HG03280 (cell line): ENCODE measurements around the gene ARL10.

Source experiments
- ATAC-seq: cut with Tn5 transposase; IDR thresholded peaks from one replicate; pipeline ENCODE4 v1.9.1; 2021; ENCODE audit warnings: mild to moderate bottlenecking, moderate library complexity; ENCODE audit not compliant: unreplicated experiment

Gene ARL10

GRCh38 chr5:176361437-176362232, 3.7 kb upstream of the ARL10 start, which contains the start of gene KIAA1191:
KIAA1191 (minus strand) TSS chr5:176361764; CDS start chr5:176359508, 2,256 bp downstream.
- peak; percentile 88 for ATAC-seq

DNA sequence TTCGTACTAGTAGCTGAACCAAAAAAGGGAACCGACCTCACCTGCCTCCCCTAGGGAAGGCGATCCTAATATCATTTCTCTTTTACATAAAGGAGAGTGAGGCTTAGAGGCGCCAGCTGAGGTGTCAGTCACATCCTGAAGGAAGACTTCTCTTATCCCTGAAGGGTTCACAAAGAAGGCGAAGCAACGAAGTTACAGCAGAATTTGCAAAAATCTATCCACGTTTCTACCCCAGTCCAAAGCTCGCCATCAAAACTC, 3.1 kb upstream of the ARL10 start:
- peak; percentile 5 for ATAC-seq

DNA sequence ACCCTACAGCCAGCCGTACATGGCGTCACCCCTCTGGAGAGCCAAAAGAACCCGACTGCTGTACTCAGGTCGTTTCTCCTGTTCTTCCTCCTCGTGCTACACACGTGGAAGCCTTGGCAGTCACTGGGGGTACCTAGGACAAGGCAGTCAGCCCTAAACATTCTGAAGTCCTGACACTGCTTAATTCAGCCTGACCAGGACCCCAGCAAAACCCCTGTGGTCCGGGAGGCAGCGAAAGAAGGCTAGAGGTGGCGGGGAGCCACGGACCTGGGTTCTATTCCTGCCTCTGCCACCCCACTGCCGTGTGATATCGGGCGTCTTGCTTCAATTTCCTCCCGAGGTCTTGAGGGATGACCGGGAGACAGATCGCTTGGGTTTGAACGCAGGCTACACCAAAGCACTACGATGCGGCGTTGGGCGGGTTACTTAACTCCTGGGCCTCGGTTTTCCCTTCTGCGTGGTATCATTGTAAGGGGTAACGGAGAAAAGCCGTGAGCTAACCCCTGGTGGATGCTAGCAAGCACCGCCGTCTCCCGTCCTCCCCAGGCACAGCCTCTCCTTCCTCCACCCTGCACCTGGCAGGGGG, 429 bp upstream of the ARL10 start:
- no peak for ATAC-seq

GRCh38 chr5:176366232-176366894, 1.1 kb downstream of the ARL10 start:
- no peak for ATAC-seq

DNA sequence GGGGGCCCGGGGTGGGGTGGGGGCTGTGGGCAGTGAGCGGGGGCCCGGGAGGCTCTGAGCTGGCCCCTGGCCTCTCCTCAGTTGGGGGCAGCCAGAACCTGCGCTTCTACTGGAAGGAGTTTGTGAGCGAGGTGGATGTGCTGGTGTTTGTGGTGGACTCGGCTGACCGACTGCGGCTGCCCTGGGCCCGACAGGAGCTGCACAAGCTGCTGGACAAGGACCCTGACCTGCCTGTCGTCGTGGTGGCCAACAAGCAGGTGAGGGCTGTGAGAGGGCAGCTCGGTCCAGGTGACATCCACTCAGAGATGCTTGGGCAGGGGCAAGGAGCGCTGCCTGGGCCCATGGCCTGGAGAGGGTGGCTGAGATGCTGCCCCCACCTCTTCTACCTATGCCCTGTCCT, 3.4 kb downstream of the ARL10 start:
- ATAC-seq = no peak

DNA sequence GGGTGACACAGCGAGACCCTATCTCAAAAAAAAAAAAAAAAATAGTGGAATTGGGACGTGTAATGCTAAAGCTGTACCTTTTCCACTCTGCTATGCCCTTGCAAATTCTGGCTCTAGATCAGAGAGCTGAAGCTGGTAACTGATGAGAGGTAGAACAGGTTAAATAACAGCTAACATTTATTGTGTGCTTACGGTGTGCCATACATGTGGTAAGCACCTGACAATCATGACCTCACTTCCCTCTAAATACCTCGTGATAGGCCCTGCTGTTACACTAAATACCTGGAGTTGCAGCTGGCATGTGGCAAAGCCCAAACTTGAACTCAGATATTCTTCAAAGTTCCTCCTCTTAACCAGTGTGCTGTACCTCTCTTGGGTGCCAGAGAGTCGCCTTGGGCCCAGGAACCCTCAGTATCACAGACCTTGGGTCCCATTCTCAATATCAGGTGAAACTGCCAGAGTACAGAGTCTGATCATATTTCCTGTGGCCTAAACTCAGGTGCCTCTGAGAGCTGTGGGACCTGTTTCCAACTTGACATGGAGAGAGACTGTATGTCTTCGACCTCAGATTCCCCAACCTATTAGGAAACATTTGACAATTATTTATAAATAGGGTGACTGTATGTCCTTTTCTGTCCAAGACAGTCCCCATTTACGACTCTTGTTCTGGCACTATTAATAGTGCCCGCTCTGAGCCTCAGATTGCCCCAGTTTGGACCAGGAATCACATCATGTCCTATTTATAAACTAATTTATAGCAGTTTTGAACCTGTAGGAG, 4.8 kb downstream of the ARL10 start:
- no peak for ATAC-seq

- no peak for ATAC-seq
These were observed 6.6 kb downstream of the ARL10 start for GRCh38 chr5:176371621-176372539.

- ATAC-seq = no peak
These were observed 8.0 kb downstream of the ARL10 start for GRCh38 chr5:176373100-176373818.

DNA sequence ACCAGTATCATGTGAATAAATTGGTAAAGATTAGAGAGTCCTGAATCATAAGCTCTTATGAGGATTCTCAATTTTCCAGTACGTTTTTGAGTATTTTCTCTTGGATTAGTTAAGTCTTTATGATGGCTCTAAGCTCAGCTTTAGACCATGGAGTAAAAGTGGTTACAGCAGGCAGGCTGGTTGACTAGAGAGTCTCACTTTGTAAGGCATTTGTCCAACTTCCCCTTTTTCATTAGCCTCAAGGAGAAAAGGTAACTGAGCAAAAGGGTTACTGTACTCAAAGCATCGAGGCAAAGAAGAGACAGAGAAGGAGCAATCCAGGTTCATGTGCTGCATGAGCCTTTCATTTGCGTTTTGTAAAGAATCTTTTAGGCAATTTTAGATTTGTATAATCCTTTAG, 14.6 kb downstream of the ARL10 start:
- ATAC-seq = peak; percentile 52

DNA sequence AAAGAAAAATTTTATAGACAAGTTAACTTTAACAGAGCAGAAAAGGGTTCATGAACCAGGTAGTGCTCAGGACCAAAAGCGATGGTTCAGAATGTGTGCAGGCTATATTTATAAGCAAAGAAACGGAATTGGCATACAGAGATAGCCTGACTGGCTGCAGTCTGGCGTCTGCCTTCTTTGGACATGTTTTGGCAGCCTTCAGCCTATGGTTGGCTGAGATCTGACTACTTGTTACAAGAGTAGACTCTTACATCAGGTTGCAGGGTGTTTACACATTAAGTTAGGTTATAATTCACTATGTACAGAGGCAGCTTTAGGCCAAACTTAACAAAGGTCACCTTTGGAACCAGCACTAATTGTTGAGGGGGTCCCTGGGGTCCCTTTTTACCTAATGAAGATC, 16.1 kb downstream of the ARL10 start:
- ATAC-seq = no peak

DNA sequence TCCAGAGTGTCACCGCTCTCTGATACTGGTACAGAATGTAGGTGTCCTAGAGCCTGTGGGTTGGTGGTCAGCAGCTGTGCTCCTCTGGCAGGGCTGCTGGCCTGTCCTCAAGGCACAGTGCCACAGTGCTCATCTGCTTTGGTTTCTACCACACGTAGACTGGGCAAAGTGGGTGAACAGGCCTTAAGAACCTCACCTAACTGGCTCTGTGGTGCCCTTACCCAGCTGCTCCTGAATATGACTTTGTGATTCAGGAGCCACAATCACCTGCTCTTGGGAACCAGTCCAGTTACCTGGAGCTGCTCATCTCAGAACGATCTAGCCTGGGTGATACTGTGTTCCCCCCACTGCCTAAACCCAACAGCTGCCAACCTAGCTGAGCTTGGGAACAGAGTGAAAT, 16.7 kb downstream of the ARL10 start:
- no peak for ATAC-seq

DNA sequence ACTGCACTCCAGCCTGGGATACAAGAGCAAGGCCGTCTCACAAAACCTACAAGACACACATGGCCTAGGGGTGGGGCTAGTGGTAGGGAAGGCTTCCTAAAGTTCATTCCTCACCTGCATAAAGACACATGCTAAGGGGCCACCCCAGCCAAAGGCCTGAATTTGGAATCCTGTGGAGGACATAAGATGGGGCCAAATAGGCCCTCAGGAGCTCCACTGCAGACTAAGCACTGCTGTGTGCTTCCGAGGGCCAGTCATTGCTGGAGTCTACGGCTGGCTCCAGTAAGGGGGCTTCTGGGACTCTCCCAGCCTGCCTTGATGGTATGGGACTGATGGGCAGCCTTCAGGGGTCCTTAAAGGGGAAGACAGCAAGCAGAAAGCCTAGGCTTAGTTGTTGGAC, 17.4 kb downstream of the ARL10 start:
- ATAC-seq = no peak

- no peak for ATAC-seq
These were observed 18.1 kb downstream of the ARL10 start for GRCh38 chr5:176383248-176383905.

DNA sequence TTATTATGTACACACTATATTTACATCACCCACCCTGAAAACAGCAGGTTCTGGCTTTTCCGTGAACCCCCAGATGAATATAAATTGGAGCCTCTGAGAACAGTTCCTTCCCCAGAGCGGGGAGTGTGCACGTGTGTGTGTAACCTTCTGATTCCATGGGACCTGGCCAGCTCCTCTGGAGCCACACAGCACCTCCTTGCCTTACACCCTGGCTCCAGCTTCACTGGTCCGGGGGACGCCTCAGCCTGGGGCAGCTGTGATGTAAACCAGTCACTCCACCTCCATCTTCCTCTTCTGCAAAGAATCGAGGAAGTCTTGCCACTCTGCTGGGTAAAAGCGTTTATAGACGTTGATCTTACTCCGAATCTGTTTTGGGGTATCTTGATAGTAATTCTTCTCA, 18.7 kb downstream of the ARL10 start:
- no peak for ATAC-seq

DNA sequence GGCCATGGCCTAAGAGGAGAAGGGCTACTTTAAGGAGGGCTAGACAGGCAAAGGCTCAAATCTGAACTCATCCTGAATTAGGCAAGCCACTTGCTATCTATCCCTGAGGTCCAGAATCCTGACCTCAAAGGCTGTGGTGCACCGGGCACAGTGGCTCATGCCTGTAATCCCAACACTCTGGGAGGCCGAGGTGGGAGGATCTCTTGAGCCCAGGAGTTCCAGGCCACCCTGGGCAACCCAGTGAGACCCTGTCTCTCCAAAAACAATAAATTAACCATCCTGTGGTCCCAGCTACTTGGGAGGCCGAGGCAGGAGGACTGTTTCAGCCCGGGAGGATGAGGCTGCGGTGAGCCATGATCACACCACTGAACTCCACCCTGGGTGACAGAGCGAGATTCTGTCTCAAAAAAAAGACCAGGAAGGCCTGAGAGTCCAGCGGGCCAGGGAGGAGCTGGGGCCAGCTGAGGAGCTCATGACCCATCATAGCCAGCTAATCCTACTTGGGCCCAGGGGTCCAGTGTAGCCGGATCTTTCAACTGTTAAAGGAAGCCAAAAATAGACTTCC, 19.2 kb downstream of the ARL10 start:
- ATAC-seq = no peak

GRCh38 chr5:176384991-176385390, 19.7 kb downstream of the ARL10 start:
- ATAC-seq = no peak

GRCh38 chr5:176386491-176386890, 21.2 kb downstream of the ARL10 start:
- ATAC-seq = no peak

DNA sequence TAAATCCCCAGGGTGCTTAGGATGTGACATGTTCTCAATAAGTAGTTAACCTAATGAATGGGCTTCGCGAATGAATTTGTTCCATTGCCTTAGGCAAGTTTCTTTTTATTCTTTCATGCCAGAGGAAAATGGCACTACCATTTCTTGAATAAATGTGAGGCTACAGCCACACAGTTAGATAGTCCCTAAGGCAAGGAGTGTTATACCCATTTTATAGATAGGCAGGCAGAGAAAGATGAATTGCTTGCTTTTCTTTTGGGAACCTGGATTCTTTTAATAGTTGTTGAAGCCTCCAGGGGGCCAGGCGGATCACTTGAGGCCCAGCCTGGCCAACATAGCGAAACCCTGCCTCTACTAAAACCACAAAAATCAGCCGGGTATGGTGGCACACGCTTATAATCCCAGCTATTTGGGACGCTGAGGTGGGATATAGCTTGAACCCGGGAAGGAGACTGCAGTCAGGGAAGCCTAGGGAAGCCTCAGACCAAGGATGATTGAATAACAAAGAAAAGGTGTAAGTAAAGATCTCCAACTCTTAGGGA, 22.2 kb downstream of the ARL10 start:
- ATAC-seq = no peak

- peak; percentile 0 for ATAC-seq
These were observed 22.7 kb downstream of the ARL10 start for GRCh38 chr5:176388003-176388443.
